Measurements from ENCODE around the gene SUMF1.

Gene SUMF1

GRCh38 chr3:4392992-4393391 is 74.1 kb downstream of the SUMF1 start:
- no peak for DNase-seq (ENCODE audit: low spot score)
- TF ChIP-seq CTCF (IDR thresholded peaks at IDR 0.05; ENCODE audit: extremely low read depth, insufficient read depth, missing control alignments) = no peak
- in situ Hi-C loops (cut with MboI; ENCODE audit: low pct_unique_long_range_greater_than_20kb, low sequenced_read_pairs, unreplicated experiment) = no loop called here

DNA sequence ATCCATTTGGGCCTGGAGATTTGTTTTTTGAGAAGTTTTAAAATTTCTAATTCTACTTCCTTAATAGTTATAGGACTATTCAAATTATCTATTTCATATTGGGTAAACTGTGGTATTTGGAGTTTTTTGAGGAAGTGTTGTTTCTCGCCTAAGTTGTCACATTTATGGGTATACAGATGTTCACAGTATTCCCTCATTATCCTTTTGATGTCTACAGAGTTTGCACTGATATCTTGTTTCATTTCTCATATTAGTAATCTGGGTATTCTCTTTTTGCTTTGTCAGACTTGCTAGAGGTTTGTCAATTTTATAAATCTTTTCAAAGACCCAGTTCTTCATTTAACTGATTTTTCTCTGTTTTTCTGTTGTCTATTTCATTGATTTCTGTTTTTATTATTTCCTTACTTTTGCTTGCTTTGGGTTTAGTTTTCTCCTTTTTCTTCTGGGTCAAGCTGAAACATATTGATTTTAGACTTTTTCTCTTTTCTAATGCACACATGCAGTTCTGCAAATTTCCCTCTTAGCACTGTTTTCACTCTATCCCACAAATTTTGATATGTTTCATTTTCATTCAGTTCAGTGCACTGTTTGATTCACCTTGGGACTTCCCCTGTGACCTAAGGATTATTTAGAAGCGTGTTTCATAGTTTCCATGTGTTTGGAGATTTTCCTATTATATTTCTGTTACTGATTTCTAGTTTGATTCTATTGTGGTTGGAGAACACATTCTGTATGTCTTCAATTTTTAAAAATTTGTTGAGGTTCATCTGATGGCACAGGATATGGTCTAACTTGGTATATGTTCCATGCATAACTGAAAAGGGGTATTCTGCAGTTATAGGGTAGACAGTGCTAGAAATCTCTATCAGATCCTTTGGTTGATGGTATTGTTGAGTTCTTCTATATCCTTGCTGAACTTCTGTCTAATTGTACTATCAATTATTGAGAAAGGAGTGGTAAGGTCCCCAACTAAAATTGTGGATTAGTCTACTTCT is 79.6 kb downstream of the SUMF1 start:
- no peak for TF ChIP-seq CTCF (IDR thresholded peaks at IDR 0.05; ENCODE audit: extremely low read depth, insufficient read depth, missing control alignments)
- no peak for DNase-seq (ENCODE audit: low spot score)
- in situ Hi-C loops (cut with MboI; ENCODE audit: low pct_unique_long_range_greater_than_20kb, low sequenced_read_pairs, unreplicated experiment) = no loop called here

DNA sequence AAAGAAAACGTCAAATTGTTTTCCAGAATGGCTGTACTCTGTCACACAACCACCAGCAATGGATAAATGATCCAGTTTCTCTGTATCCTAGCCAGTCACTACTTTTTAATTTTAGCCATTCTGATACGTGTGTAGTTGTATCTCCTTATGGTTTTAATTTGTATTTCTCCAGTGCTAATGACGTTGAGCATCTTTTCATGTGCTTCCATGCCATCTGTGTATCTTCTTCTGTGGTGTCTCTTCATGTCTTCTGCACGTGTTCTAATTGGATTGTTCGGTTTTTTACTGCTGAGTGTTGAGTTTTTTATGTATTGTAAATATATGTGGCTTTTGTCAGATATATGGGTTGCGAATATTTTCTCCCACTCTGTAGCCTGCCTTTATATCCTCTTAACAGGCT is 81.9 kb downstream of the SUMF1 start:
- no peak for TF ChIP-seq CTCF (IDR thresholded peaks at IDR 0.05; ENCODE audit: extremely low read depth, insufficient read depth, missing control alignments)
- DNase-seq (ENCODE audit: low spot score) = no peak
- in situ Hi-C loops (cut with MboI; ENCODE audit: low pct_unique_long_range_greater_than_20kb, low sequenced_read_pairs, unreplicated experiment) = no loop called here

GRCh38 chr3:4380013-4380412 is 87.1 kb downstream of the SUMF1 start:
- in situ Hi-C loops (cut with MboI; ENCODE audit: low pct_unique_long_range_greater_than_20kb, low sequenced_read_pairs, unreplicated experiment) = no loop called here
- TF ChIP-seq CTCF (IDR thresholded peaks at IDR 0.05; ENCODE audit: extremely low read depth, insufficient read depth, missing control alignments) = no peak
- DNase-seq (ENCODE audit: low spot score) = no peak

DNA sequence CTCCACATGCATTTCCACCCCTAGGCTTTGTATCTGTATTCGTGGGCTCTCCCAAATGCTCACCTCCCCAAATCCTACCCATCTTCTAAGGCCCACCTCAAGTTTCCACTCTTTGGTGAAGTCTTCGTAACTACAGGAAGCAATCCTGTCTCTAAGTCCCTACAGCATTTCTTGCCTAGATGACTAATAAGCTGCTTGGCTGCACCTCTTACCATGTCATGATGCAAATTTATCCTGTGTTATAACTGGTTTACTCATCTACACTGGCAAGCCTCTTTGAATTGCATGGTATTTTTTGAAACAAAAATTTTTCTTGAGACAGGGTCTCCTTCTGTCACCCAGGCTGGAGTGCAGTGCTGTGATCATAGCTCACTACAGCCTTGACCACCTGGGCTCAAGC is 90.6 kb downstream of the SUMF1 start:
- no peak for DNase-seq (ENCODE audit: low spot score)
- in situ Hi-C loops (cut with MboI; ENCODE audit: low pct_unique_long_range_greater_than_20kb, low sequenced_read_pairs, unreplicated experiment) = no loop called here
- TF ChIP-seq CTCF (IDR thresholded peaks at IDR 0.05; ENCODE audit: extremely low read depth, insufficient read depth, missing control alignments) = no peak

GRCh38 chr3:4375911-4376310 is 91.2 kb downstream of the SUMF1 start:
- TF ChIP-seq CTCF (IDR thresholded peaks at IDR 0.05; ENCODE audit: extremely low read depth, insufficient read depth, missing control alignments) = no peak
- in situ Hi-C loops (cut with MboI; ENCODE audit: low pct_unique_long_range_greater_than_20kb, low sequenced_read_pairs, unreplicated experiment) = no loop called here

More at GRCh38 chr3:4375911-4376310, 91.2 kb downstream of the SUMF1 start:
- no peak for DNase-seq (ENCODE audit: low spot score)

Data from GM13977 (cell line).